Dermis microvascular lymphatic vessel endothelial cell (primary cell): ENCODE results near the gene TEAD2. TPM values are rescaled to one million over a fixed set of nuclear protein-coding genes. Genes with fewer than 3 reads are reported as not detected.

Experiments
- total RNA-seq: library from RNA; depleted of rRNA; stranded (reverse); fragments of >200 nt; gene quantifications from 2 replicates; pipeline ENCODE4 v1.2.1, GENCODE V29; 2014

The TEAD2 gene
- total RNA-seq, 1 donor from 2014 or later, result 57.4 TPM

Other genes with a start within 250 kb of the TEAD2 start
- 1.4 and 2.4 TPM in 2 replicates for gene LIN7B, start 248.0 kb downstream of the TEAD2 start, total RNA-seq
- gene C19orf73, start 243.3 kb downstream of the TEAD2 start, total RNA-seq, result 0.13 and 0.25 TPM in 2 replicates
- gene PPFIA3, start 242.9 kb downstream of the TEAD2 start, total RNA-seq, result 4.0 TPM in 2 replicates
- not detected in 2 replicates for gene HRC, start 207.0 kb downstream of the TEAD2 start, total RNA-seq
- gene TRPM4, start 204.6 kb downstream of the TEAD2 start, total RNA-seq, result 10.8 and 18.2 TPM in 2 replicates
- gene SLC6A16, start 37.2 kb downstream of the TEAD2 start, total RNA-seq, result 0.26 and 0.51 TPM in 2 replicates
- not detected in 2 replicates for gene CD37, start 27.0 kb downstream of the TEAD2 start, total RNA-seq
- 0.13 and 0.51 TPM in 2 replicates for gene DKKL1, start 1.5 kb upstream of the TEAD2 start, total RNA-seq
- not detected in 2 replicates for gene KASH5, start 25.8 kb upstream of the TEAD2 start, total RNA-seq
- not detected in 2 replicates for gene PTH2, start 61.0 kb upstream of the TEAD2 start, total RNA-seq
- gene GFY, start 63.0 kb upstream of the TEAD2 start, total RNA-seq, result not detected in 2 replicates
- 0.13 TPM in 2 replicates for gene SLC17A7, start 79.1 kb upstream of the TEAD2 start, total RNA-seq
- gene PIH1D1, start 89.4 kb upstream of the TEAD2 start, total RNA-seq, result 146 and 159 TPM in 2 replicates
- gene ALDH16A1, start 90.8 kb upstream of the TEAD2 start, total RNA-seq, result 41.3 and 61.4 TPM in 2 replicates
- gene FLT3LG, start 111.8 kb upstream of the TEAD2 start, total RNA-seq, result 1.3 and 1.9 TPM in 2 replicates
- 3,699 and 4,643 TPM in 2 replicates for gene RPL13A, start 125.2 kb upstream of the TEAD2 start, total RNA-seq
- gene RPS11, start 134.0 kb upstream of the TEAD2 start, total RNA-seq, result 2,245 and 2,954 TPM in 2 replicates
- 51.9 and 184 TPM in 2 replicates for gene FCGRT, start 150.2 kb upstream of the TEAD2 start, total RNA-seq
- gene RCN3, start 165.6 kb upstream of the TEAD2 start, total RNA-seq, result 11.7 and 13.4 TPM in 2 replicates
- 109 and 127 TPM in 2 replicates for gene NOSIP, start 218.1 kb upstream of the TEAD2 start, total RNA-seq
- gene PRRG2, start 218.9 kb upstream of the TEAD2 start, total RNA-seq, result 2.4 and 7.1 TPM in 2 replicates
- gene PRR12, start 228.8 kb upstream of the TEAD2 start, total RNA-seq, result 1.0 and 2.9 TPM in 2 replicates